ENCODE results near the gene TOGARAM1. TPM values are rescaled to one million over a fixed set of nuclear protein-coding genes. Genes with fewer than 3 reads are reported as not detected.

TOGARAM1 gene
- total and polyA plus RNA-seq, 9 of the 15 experiments (the other 6 are each of a cell fraction or from before 2014, with no cell fraction given), result 1.3 to 6.4 (median 3.7) TPM

DNA sequence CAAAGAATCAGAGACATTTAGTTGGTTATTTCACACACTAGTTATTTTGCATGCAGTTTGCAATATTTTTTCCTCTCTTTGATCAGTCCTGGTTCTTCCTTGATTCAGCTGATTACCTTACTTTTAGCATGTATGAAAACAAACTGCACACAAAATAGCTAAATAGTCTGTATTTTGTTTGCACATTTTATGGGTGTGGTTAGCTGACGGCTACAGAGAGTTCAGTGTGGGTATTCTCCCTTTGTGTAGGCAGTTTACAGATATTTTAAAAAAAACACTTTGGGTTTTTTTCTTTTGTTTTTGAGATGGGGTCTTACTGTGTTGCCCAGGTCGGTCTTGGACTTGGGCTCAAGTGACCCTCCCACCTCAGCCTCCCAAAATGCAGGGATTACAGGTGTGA is 28.5 kb downstream of the TOGARAM1 start:
- no peak for DNase-seq (ENCODE audit: extremely low read depth in 1 of 4, low spot score in 3 of 4)
- H4K20me1 ChIP-seq (replicated peaks; ENCODE audit: control insufficient read depth, insufficient read depth, low read length), result no peaks in the 10 kb centered on the region
- no peak overlapping the region for H2AFZ ChIP-seq (ENCODE audit: low read depth, low read length)
- ATAC-seq, result no peak
- WGBS (ENCODE audit: insufficient coverage, low coverage, missing lambda C conversion rate), result 46% methylated on average over 2 of the region's 2 CpGs
- FAIRE-seq, result no peak
- ChIA-PET CTCF (ENCODE audit: low intra/inter-chr PET ratio) (no interaction called here), POLR2A (no interaction called here)
- H3K4me1 ChIP-seq (replicated peaks in 1 of 2; ENCODE audit: control insufficient read depth in 2 of 2, insufficient read depth in 2 of 2, low read length in 2 of 2), result no peaks in the 10 kb centered on the region
- no peak overlapping the region for H3K9ac ChIP-seq (ENCODE audit: insufficient read depth in 1 of 2, low read depth in 2 of 2, low read length in 2 of 2)
- no peaks in the 10 kb centered on the region for H3K9me1 ChIP-seq (ENCODE audit: control insufficient read depth, insufficient read depth, low read length)
- no peak overlapping the region for H3K4me3 ChIP-seq
- intact Hi-C loops (cut with micrococcal nuclease) (no loop called here), in situ Hi-C loops (cut with MboI) (no loop called here)
- H3K36me3 ChIP-seq (ENCODE audit: control insufficient read depth, insufficient read depth, low read length), result no peaks in the 10 kb centered on the region
- H3K27me3 ChIP-seq (ENCODE audit: control insufficient read depth in 2 of 2, insufficient read depth in 2 of 2, low read length in 2 of 2), result no peaks in the 10 kb centered on the region
- H3K9me3 ChIP-seq (replicated peaks; ENCODE audit: control insufficient read depth, insufficient read depth, low read depth, low read length), result no peaks in the 10 kb centered on the region
- TF ChIP-seq TAF7 (tag; IDR thresholded peaks at IDR 0.05), result no peak
- no peak for TF ChIP-seq FOXK2 (conservative IDR thresholded peaks at IDR 0.05 in 1 of 2, IDR thresholded peaks at IDR 0.05 in 1 of 2; ENCODE audit: low read depth in 2 of 2)
- TF ChIP-seq SMARCA4 (IDR thresholded peaks at IDR 0.05), result no peak
- TF ChIP-seq CHCHD3 (CRISPR knock-in tag; IDR thresholded peaks at IDR 0.05), result no peak
- no peak overlapping the region for H3K27ac ChIP-seq (ENCODE audit: extremely low read depth, low read depth, low read length)
- no TSS peak for BruUV-seq (replicated peaks)
- H3K4me2 ChIP-seq (ENCODE audit: insufficient read depth, low read length), result no peak overlapping the region
- no peaks in the 10 kb centered on the region; the same call in 2 of the 3 replicates for H3K79me2 ChIP-seq (ENCODE audit: control insufficient read depth, insufficient read depth, low read length)

GRCh38 chr14:44995196-44995595 is 33.2 kb downstream of the TOGARAM1 start:
- BruUV-seq (replicated peaks), result no TSS peak
- Histone ChIP-seq H3K4me3 (no peak overlapping the region), H4K20me1 (replicated peaks; ENCODE audit: control insufficient read depth, insufficient read depth, low read length) (no peaks in the 10 kb centered on the region), H2AFZ (ENCODE audit: low read depth, low read length) (no peak overlapping the region), H3K9me3 (replicated peaks; ENCODE audit: control insufficient read depth, insufficient read depth, low read depth, low read length) (no peaks in the 10 kb centered on the region), H3K4me2 (ENCODE audit: insufficient read depth, low read length) (no peak overlapping the region), H3K27me3 (ENCODE audit: control insufficient read depth in 2 of 2, insufficient read depth in 2 of 2, low read length in 2 of 2) (no peaks in the 10 kb centered on the region), H3K36me3 (ENCODE audit: control insufficient read depth, insufficient read depth, low read length) (peaks cover 6% of the 10 kb centered on the region; the same call in 1 of the 3 replicates), H3K27ac (ENCODE audit: extremely low read depth, low read depth, low read length) (no peak overlapping the region), H3K9ac (ENCODE audit: insufficient read depth in 1 of 2, low read depth in 2 of 2, low read length in 2 of 2) (no peak overlapping the region), H3K79me2 (ENCODE audit: control insufficient read depth, insufficient read depth, low read length) (no peaks in the 10 kb centered on the region; the same call in 2 of the 3 replicates), H3K4me1 (replicated peaks in 1 of 2; ENCODE audit: control insufficient read depth in 2 of 2, insufficient read depth in 2 of 2, low read length in 2 of 2) (no peaks in the 10 kb centered on the region), H3K9me1 (ENCODE audit: control insufficient read depth, insufficient read depth, low read length) (no peaks in the 10 kb centered on the region)
- DNase-seq (ENCODE audit: extremely low read depth in 1 of 4, low spot score in 3 of 4) (no peak), FAIRE-seq (no peak), ATAC-seq (no peak)
- WGBS (ENCODE audit: insufficient coverage, low coverage, missing lambda C conversion rate), result 78% methylated on average over 3 of the region's 3 CpGs
- intact Hi-C loops (cut with micrococcal nuclease) (no loop called here), in situ Hi-C loops (cut with MboI) (no loop called here)
- ChIA-PET CTCF (ENCODE audit: low intra/inter-chr PET ratio) (no interaction called here), POLR2A (no interaction called here)
- TF ChIP-seq KAT8 (IDR thresholded peaks at IDR 0.05; ENCODE audit: low read depth) (no peak), GABPB2 (CRISPR knock-in tag; conservative IDR thresholded peaks at IDR 0.05) (no peak)
